RCC 7860 (cell line): ENCODE results near the gene RAB40C.

Experiments
- DNase-seq: peaks from one replicate; pipeline ENCODE4 v3.0.0-alpha.2; 2015; ENCODE audit warnings: low spot score
- FAIRE-seq: peaks from 2 replicates; lab custom pipeline; 2012; peaks lifted over from hg19 to GRCh38; lab: Jason Lieb, UNC

Gene RAB40C

DNA sequence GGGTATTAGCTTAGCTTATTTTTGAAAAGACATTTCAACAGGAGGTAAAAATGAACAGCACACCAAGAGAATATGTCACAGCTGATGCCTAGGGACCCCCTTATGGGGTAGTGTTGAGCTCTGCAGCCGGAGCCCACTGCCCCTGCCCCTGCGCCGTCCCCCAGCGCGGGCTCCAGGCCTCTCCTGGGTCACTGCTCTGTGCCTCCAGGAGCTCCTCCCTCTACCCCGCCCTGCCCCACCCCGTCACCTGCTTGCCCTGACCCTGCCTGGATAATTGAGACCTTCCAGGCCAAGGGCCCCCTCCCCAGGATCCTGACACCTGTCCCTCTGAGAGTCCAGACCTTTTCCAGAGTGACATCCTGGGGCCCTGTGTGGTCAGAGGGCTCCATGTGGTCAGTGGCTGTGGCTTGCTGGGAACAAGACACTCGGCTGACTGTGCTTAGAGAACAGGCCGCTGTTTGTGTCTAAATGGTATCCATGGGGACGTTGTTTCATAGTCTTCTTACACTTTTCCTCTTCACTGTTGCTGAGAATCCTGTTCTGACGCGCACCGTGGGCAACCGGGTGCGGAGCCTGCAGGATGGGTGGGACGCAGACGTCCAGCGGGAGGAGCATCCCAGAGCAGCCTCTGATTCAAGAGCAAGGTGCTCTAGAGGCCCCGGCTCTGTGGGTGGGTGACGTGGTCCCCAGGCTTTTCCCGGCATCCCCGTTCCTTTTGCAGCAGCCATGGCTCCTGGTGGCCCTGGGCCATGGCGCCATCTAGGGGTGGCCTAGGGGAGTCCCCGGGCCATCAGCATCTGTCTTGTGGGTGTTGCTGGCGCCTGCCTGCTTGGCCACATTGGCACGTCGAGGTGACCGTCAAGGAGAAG is 20.9 kb downstream of the RAB40C start:
- no peak for FAIRE-seq
- DNase-seq, result no peak

DNA sequence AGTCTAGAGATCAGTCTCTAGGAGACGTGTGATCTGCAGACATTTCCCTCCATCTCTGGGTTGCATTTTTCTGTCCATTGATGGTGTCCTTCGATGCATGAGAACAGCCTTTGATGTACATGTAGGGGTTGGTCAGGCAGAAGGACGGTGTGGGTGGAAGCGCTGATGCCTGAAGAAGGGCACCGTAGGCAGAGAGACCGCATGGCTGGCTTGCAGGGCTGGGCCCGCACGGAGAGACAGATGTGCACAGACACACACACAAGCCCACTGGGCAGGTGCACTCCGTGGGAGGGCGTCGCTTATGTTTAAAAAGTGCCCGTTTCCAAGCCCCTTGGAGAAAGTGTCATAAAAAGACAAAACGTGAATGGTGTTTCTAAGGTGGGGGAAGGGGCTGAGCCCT is 25.3 kb downstream of the RAB40C start:
- DNase-seq (no peak), FAIRE-seq (no peak)

DNA sequence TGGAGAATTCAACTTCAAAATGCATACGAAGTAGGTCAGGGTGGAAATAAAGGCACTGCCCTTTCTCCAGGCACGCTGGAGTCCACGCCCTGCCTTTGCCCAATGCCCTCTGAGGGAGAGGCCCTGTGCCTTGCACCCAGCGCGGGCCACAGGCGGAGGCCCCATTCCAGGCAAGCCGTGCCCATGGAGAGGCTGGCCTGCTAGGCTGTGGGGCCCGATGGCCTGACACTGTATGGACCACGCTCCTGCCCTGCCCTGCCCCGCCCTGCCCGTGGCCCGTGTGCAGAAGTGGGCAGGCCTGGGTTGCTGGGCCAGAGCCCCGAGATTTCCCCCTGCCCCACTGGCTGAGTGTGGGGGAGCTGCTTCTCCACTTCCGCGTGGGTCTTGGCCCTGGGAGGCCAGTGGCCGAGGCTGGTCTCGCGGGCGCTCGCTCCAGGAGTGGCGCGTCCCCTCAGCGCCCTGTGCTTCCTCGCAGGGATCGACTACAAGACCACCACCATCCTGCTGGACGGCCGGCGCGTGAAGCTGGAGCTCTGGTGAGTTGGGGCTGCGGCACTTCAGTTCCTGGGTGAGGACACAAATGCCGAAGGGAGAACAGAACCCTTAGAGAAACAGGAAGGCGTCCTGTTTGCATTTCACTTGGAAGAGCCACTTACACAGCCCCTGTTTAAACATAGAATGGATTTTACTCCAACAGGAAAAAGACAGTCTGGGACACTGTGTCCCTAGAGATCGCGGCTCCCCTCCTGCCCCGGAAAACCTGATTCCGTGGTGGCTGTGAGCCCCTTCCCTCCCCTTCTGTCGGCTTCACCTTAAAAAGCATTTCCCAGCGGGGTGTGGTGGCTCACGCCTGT is 27.1 kb downstream of the RAB40C start:
- DNase-seq (no peak), FAIRE-seq (no peak)

DNA sequence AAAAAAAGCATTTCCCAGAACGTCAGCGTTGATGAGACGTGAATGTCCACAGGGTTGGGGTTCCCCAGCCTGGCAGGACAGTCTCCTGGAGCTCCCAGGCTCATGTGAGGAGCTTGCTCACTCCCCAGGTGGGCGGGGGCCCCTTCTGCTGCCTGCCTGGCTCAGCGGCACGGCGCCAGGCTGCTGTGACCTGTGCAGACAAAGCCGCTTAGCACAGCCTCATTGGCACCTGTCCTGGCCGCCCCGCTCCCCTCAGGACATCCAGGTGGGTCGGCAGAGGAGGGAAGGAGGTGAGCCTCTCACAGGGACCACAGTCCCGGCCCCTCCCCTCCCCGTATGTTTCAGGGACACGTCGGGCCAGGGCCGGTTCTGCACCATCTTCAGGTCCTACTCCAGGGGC is 28.0 kb downstream of the RAB40C start:
- FAIRE-seq, result no peak
- DNase-seq, result no peak

DNA sequence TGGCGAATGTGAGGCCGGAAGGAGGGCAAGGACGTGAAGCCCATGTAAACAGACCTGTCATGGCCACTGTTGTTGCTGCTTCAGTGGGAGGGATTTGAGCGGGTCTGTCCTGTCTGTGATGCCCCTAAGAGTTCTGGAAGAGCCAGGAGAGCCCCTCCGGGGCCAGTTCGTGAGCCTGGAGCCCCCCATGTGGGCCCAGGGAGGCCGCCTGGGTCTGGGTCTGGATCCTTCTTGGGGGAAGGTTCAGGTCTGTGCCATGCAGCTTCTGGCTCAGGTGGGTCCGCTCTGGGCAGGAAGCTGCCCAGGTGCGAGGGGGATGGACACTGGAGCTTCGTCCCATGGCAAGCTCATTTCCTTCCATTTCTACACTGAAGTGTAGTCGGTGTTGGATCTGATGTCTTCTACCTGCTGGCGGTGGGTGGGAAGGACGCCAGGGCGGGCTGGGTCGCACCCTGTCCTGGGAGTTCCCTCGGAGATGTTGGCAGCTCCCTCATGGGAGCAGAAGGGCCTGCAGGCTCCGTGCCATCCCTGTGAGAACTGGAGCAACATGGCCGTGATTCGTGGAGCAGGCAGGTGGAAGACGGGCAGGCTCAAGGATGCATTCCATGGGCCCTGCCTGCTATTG is 29.7 kb downstream of the RAB40C start:
- no peak for DNase-seq
- FAIRE-seq, result no peak

DNA sequence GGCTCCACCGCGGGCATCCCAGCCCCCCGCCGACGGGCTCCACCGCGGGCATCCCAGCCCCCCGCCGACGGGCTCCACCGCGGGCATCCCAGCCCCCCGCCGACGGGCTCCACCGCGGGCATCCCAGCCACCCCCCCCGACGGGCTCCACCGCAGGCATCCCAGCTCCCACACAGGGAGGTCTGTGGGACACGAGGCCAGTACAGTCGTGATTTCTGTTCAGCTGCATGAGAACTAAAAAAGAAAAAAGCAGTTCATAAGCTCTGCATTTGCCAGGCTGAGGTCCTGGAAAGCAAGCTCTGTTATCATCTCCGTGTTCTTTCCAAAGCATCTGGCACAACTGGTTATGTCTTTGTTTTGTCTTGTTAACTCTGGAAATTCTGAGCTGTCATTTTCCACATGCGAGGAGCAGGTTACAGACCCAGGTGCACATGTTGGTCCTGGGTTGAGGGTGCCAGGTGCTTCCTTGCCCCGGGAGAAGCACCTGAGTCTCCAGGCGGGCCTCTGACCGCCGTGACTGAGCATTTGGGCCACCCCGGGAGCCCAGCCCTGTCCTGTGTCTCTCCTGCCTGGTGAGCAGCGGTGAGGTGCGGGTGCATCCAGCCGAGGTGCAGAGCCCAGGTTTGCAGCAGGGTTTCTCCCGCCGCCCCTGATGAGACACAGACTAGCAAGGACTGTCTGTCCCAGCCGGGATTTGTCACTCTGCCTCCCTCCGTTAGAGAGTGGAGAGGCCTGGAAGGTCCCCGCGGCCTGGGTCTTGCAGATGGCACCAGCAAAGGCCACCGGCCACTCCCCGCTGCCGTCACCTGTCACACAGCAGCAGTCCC is 31.0 kb downstream of the RAB40C start:
- FAIRE-seq (no peak), DNase-seq (no peak)

DNA sequence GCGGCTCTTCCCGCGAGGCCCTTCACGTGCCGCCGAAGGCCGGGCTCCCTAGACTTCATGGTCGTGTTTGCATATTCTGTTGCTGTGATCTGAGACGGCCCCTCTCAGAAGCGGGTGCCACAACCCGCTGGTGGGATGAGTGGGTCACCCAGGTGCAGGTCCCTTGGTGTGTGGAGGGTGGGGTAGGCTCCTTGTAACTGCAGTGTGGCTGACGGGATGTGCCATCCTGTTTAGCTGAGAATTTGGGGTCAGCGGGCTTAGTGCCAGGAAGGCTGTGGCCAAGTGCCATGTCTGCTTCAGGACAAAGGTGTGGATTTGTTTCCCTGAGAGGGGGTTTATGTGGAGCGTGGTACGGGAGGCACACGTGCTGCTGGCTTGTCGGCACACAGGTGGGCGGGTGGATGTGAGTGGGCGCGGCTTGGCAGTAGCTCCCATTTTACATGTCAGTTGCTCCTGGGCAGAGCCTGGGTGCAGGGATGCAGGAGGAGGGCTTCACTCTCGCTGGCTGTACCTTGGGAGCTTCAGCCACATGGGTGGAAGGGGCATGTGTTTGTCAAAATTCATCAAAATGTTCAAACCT is 31.8 kb downstream of the RAB40C start:
- no peak for FAIRE-seq
- no peak for DNase-seq

DNA sequence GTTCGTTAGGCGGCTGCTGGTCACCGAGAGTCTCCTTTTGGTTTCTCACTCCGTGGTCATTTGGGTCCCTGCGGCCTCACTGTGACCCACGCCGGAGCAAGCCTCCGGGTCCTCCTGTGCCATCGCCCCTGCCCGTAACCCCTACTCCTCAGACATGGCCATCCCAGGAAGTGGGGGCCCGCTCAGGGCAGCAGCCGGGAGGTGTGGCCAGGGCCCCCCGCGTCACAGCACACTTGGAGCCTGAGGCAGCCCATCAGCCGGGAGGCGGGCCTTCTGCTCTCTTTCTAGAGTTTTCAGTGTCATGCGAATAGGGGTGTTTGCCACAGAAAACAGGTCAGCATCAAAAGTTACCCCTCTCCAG is 33.0 kb downstream of the RAB40C start:
- no peak for DNase-seq
- FAIRE-seq, result no peak

DNA sequence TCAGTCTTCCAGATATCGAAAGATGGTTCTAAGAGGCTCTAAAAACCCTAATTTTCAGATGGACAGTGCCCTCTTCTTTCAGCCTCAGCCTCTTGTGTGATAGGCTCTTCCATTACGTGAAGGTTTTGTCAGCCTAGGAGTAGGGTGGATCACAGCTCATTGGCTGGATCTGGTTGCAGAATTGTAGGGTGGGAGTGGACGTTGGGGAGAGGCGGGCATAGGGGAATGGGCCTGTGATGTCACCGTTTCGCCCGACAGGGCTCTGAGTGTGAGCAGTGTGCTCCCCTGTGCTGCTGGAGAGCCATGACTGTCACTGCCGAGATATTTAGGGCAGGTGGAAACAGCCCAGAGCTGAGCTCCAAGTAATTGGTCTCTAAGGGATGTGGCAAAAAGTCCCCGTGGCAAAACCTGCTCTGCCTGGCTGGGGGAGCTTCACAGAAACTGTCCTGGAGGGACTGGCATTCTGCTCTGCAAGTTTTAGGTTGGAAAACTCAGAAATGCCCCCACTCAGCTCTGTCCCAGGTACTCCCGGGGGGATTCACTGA is 34.7 kb downstream of the RAB40C start:
- DNase-seq (no peak), FAIRE-seq (no peak)

DNA sequence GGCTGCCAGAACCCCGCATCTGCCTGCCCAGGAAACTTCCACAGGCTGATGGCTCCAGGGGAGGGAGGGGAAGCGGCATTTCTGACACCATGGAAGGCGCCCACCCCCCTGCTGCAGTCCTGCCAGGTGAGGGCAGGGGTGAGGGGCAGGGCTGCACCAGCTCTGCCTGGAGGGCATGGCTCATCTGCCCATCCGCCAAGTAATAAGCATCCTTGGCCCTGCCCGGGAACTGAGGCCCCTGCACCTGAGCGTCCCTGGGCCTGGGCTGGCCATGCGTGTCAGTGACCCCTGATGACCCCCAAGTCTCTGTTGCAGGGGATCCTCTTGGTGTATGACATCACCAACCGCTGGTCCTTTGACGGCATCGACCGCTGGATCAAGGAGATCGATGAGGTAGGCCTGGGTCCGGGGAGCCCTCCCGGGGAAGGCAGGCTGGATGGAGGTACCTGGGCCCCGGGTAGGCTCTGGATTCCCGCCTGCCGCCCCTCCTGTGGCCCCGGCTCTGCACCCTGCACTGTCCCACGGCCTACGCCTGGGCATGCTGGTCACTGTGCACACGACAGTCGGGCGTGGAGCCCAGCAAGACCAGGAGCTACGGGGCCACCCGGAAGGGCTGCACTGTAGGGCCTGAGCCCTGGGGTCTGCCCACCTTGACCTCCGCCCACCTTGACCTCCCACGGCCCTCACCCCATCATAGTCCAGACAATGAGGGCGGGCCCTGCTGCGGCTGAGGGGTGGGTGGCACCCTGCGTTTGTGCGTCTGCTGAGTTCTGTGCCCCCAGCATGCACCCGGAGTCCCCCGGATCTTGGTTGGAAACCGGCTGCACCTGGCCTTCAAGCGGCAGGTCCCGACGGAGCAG is 35.5 kb downstream of the RAB40C start:
- DNase-seq (no peak), FAIRE-seq (no peak)

DNA sequence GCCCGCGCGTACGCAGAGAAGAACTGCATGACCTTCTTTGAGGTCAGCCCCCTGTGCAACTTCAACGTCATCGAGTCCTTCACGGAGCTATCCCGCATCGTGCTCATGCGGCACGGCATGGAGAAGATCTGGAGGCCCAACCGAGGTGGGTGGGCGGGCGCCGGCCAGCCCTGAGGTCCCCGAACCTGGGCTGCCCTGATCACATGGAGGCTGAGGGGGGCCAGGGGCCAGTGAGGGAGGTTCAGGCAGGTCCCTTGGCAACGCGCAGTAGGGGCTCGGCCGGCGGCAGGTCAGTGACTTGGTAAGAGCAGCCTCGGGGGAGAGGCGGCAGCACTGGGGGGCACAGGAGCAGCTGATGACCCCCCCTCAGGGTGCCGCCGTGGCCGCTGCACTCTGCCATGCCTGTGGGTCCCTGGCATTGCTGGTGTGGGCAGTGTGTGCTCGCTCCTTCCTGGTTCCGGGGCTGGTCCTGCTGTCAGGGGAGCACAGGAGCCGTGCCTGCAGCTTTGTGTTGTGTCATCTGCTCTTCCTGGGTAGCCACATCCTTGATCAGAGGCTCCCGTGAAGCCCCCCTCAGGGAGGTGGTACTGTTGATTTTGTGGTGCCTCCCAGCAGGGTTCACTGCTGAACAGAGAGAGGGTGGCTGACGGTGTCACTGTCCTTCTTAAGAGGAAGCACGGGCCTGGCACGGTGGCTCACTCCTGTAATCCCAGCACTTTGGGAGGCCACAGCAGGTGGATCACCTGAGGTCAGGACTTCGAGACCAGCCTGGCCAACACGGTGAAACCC is 36.3 kb downstream of the RAB40C start:
- FAIRE-seq, result no peak
- DNase-seq, result no peak

DNA sequence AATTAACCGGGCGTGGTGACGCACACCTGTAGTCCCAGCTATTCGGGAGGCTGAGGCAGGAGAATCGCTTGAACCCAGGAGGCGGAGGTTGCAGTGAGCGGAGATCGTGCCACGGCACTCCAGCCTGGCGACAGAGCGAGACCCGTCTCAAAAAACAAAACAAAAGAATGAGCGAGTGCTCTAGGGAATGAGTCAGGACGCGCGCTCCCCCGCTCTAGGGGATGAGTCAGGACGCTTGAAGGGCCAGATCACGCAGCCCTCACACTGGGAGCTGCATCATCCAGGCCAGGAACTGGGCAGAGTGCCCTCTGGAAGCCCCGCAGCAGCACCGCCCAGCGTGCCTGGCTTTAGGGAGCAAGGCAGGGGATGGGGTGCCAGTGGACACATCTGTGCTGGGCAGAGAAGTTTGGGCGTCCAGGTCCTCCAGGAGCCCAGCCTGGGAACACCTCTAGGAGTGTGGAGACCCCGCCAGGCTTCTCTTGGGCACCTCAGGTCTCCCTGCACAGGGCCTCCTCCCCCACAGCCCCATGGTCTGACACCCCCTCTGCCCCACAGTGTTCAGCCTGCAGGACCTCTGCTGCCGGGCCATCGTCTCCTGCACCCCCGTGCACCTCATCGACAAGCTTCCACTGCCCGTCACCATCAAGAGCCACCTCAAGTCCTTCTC is 37.1 kb downstream of the RAB40C start:
- FAIRE-seq (peak; percentile 89), DNase-seq (peak; percentile 98)

DNA sequence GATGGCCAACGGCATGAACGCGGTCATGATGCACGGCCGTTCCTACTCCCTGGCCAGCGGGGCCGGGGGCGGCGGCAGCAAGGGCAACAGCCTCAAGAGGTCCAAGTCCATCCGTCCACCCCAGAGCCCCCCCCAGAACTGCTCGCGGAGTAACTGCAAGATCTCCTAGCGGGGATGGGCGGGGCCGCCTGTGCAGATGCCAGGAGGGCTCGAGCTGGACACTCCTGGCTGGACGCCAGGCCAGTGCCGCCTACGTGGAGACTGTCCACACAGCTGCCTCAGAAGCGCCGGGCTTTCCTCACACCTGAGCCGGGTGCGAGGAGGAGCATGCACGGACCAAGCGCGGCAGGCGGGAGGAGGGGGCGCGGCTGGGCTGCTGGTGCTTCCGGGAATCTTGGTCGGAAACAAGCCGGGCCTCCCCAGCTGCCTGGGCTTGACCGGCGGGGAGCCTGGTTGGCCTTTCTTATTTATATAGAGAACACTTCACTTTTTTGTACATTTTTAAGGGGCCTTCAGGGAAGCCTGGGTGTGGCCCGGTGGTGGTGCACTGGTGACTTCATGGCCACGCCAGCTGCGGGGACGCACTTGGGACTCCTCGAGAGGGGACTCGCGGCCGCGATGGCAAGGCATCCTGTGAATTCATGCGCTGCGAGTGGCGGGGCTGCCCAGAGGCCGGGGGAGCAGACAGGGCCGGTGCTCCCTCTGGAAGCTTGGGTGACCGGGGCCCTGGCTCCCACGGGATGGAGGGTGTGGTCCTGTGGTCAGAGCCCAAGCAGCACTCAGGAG is 37.8 kb downstream of the RAB40C start:
- DNase-seq (peak; percentile 89), FAIRE-seq (peak; percentile 80)

DNA sequence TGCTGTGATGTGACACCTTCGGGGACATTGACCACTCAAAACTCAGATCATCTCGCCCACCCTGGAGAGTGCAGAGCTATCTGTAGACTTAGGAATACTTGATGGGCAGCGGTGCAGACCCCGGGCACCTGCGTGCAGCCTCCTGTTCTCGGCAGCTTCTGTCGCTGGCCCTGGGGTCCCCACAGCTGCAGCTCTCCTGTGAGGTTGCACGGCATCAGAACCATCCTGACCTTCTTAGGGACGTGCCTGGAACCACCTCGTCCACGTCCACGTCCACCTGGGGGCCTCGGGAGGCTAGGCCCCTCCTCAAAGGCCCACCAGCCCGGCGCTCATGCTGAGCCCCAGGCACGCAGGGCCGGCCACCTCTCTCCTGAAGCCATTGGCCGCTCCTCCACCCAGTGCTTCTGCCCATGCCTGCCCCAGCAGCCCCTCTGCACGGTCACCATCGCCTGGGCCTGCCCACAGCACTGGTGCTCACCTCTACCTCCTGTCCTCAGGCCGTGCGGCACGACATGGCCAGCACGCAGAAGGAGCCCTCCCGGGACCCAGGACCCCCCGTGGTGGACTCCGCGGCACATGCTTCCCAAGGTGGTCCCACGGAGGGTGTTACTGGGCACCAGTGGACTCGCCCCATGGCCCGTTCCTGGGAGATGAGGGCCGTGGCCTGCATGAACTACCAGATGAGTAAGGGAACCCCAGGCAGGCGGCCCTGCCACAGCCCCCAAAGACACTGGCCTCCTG is 38.6 kb downstream of the RAB40C start:
- DNase-seq (no peak), FAIRE-seq (no peak)

DNA sequence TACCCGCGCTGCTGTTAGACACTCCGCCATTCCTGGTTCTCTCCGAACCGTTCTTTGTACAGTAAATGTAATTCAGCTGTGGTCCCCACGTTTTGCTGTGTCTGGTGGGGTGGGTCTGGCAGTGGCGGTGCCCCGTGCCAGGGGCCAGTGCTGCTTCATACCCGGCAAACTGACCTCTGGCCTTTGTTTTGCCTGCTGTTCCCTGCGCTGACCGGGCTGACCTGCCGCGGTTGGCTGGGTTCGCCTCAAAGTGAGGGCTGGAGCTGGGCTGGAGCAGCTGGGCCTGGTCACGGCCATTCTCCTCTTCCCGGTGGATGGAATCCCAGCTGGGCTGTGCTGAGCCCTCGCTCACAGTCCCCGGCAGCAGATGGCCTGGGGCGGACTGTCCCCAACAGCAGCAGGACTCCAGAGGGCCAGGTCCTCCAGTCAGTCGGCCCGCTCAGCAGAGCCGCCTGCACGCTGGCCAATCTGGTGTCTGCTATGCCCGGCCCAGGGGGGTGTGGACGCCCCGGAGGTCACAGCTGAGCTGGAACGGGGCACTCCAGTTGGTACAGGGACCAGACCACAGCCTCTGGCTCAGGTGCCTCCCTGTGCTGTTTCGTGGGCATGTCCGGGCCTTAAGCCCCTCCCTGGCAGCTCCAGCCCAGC is 39.4 kb downstream of the RAB40C start:
- no peak for DNase-seq
- FAIRE-seq, result no peak

DNA sequence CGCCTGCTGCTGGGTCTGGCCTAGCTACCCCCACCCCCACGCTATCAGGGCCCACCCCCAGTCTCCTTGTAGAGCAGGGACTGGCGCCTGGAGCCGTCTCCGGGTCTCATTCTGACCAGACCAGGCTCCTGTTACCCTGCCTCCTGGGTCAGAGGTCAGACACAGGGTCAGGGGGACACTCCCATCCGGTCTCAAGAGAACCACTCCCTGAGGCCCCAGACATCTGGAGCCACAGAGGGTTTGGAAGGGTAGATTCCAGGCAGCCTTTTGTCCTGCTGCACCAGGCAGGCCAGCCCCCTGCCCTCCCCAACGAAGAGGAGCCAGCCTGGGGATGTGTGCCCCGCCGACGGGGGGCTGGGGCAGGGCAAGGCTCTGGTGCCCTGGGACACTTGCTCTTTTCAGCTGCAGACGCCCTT is 40.0 kb downstream of the RAB40C start:
- FAIRE-seq (no peak), DNase-seq (no peak)
